Heart right ventricle (tissue), 16 donors: ENCODE data around the gene PLA2G4B. TPM values are rescaled to one million over a fixed set of nuclear protein-coding genes. Genes with fewer than 3 reads are reported as not detected.

ENCODE experiments used
- ATAC-seq, 8 donors: fragments of 200-7000 bp; cut with Tn5 transposase; one replicate each; pipeline ENCODE4 v1.9.1; 2020; ENCODE audit warnings: mild to moderate bottlenecking in 8 of 8, moderate library complexity in 8 of 8, moderate number of reproducible peaks in 1 of 8
- DNase-seq, 2 donors: peaks; one replicate each; pipeline ENCODE4 v3.0.0-alpha.2; 2020
- H3K27ac ChIP-seq, 10 donors: fragments of 200-600 bp; sonication (generic) in 2 of 10; one replicate each; pipeline versions ENCODE4 v1.5.0 to v1.8.0; 2020 to 2022; ENCODE audit warnings: mild to moderate bottlenecking in 3 of 10
- H3K27me3 ChIP-seq, 7 donors: fragments of 200-600 bp; one replicate each; pipeline ENCODE4 v1.8.0; 2021 to 2022; ENCODE audit warnings: mild to moderate bottlenecking in 2 of 7
- H3K36me3 ChIP-seq, 9 donors: fragments of 200-600 bp; sonication (generic) in 1 of 9; one replicate each; pipeline versions ENCODE4 v1.5.0 to v1.8.0; 2020 to 2022; ENCODE audit warnings: mild to moderate bottlenecking in 2 of 9
- H3K4me1 ChIP-seq, 9 donors: fragments of 200-600 bp; sonication (generic) in 1 of 9; one replicate each; pipeline versions ENCODE4 v1.5.0 to v1.8.0; 2020 to 2022; ENCODE audit warnings: mild to moderate bottlenecking in 4 of 9
- H3K4me3 ChIP-seq, 10 donors: fragments of 200-600 bp; sonication (generic) in 2 of 10; one replicate each; pipeline versions ENCODE4 v1.5.0 to v1.8.0; 2020 to 2022; ENCODE audit warnings: mild to moderate bottlenecking in 7 of 10, moderate library complexity in 2 of 10
- H3K9me3 ChIP-seq, 11 donors: fragments of 200-600 bp in 10 of 11; sonication (generic) in 2 of 11; one replicate each; pipeline versions ENCODE4 v1.5.0 to v1.8.0; 2013 to 2022; ENCODE audit warnings: mild to moderate bottlenecking in 2 of 11, control low read depth in 1 of 11, moderate library complexity in 1 of 11
- WGBS, 2 donors: extraction: QIAGEN DNeasy Blood & Tissue Kit; methylation state at CpG; one replicate each; pipeline ENCODE4 v1.1.7; 2013; ENCODE audit warnings: inconsistent platforms in 1 of 2; 5-methylcytosine and 5-hydroxymethylcytosine counted together
- intact Hi-C, 10 donors: fragments of 100-400 bp; cut with DNase I; formaldehyde crosslinking; loops; one replicate each; pipeline versions ENCODE4 v1.11.1 to v1.14.2; 2022
- polyA plus RNA-seq, 2 donors: library from polyadenylated mRNA; stranded (reverse); fragments of 200-250 nt; gene quantifications; one replicate each; pipeline ENCODE4 v1.2.3, GENCODE V29; 2013
- total RNA-seq, 10 donors: library from RNA; stranded (reverse); fragmentation: NEBNext Ultra II Directional in 3 of 10; extraction: Animal tissue kit (Norgen Biotek cat#: 25700) in 3 of 10; gene quantifications; one replicate each; pipeline versions ENCODE4 v1.2.1 to v1.2.4, GENCODE V29; 2021 to 2023
- TF ChIP-seq, protein P1 (sequence below), 9 donors: fragments of 200-600 bp; sonication (generic) in 2 of 9; IDR thresholded peaks; one replicate each; pipeline versions ENCODE4 v1.5.0 to v1.8.0; 2021 to 2022; ENCODE audit warnings: antibody characterized with exemption in 9 of 9, mild to moderate bottlenecking in 5 of 9, moderate library complexity in 1 of 9
- donor health status: Arrhythmogenic right ventricular cardiomyopathy.
- donor health status: ischemic (EF 13 %, LVEDD 7.1; RV severe dilation, severe dysfunction).
- donor health status: healthy with polysubstance abuse.
- donor health status: DM: no; HTN: yes; CAD: no.
- donor health status: DM: no; HTN: no; CAD: no.
- donor health status: ischemic (EF 25% LVEDD 6.9; RV normal size, moderate dysfunction).
- donor health status: ischemic (EF 25% LVEDD 5.7; RV mildly dilated, moderate dysfunction).
- donor health status: healthy.
- donor health status: DM: yes; HTN: yes; CAD: no.
- donor health status: Ischemic cardiomyopathy.
- donor health status: ischemic (EF 35%, LVEDD 5.7; RV mildly dilated, moderate dysfunction).
- donor health status: nonischemic (EF 11% LVEDD 7.7; RV severe dilation, severe dysfunction).
- donor health status: DM: yes; HTN: yes; CAD: no.
- donor health status: PGD.
- donor health status: ischemic (EF 29% LVEDD 5.4; RV normal size, mild dysfunction).
- donor health status: nonischemic (EF 23%, LVEDD 6.1; RV moderate dilation, normal function).

The PLA2G4B gene
- total and polyA plus RNA-seq, 12 donors, result 1.6 to 16.0 (median 3.2) TPM

- Histone ChIP-seq H3K4me3 (no peak overlapping the region), H3K27me3 (no peaks in the 10 kb centered on the region), H3K27ac (no peak overlapping the region), H3K9me3 (no peaks in the 10 kb centered on the region), H3K4me1 (peaks cover 0 to 25% (median 19%) of the 10 kb centered on the region in 9 donors), H3K36me3 (peaks cover 0 to 42% (median 0%) of the 10 kb centered on the region in 9 donors)
- DNase-seq (no peak), ATAC-seq (no peak)
- intact Hi-C loops, result loop anchor here in 3 of 10 donors (5.0 to 10.0 kb wide), 2 partner anchors 58 to 71 kb away; partner anchors contain the start of gene SPTBN5 (in 1 of the 3)
- 87% methylated on average over 3 of the region's 3 CpGs for WGBS, 2 donors
- TF ChIP-seq, protein P1, sequence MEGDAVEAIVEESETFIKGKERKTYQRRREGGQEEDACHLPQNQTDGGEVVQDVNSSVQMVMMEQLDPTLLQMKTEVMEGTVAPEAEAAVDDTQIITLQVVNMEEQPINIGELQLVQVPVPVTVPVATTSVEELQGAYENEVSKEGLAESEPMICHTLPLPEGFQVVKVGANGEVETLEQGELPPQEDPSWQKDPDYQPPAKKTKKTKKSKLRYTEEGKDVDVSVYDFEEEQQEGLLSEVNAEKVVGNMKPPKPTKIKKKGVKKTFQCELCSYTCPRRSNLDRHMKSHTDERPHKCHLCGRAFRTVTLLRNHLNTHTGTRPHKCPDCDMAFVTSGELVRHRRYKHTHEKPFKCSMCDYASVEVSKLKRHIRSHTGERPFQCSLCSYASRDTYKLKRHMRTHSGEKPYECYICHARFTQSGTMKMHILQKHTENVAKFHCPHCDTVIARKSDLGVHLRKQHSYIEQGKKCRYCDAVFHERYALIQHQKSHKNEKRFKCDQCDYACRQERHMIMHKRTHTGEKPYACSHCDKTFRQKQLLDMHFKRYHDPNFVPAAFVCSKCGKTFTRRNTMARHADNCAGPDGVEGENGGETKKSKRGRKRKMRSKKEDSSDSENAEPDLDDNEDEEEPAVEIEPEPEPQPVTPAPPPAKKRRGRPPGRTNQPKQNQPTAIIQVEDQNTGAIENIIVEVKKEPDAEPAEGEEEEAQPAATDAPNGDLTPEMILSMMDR (IDR thresholded peaks at IDR 0.05), result no peak
Measured at GRCh38 chr15:41834096-41834495, 4.6 kb upstream of the PLA2G4B start.

DNA sequence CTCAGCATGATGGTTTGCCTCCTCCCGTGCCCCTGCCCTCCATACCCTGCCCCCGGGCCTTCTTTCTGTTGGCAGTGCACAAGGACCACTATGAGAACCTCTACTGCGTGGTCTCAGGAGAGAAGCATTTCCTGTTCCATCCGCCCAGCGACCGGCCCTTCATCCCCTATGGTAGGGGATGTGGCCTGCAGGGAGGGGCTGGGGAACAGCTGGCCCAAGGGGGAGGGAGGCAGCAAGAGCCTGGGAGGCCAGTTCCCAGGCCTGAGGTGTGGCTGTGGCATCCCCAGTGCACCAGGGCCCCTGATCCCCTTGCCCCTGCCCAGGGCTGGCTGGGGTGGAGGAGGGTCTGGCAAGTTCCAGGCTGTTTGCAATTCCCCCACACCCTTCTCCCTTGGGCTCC lies 2.6 kb upstream of the PLA2G4B start:
- Histone ChIP-seq H3K4me1 (peaks cover 0 to 20% (median 12%) of the 10 kb centered on the region in 9 donors), H3K4me3 (no peak overlapping the region), H3K36me3 (peaks cover 0 to 46% (median 4%) of the 10 kb centered on the region in 9 donors), H3K9me3 (no peaks in the 10 kb centered on the region), H3K27me3 (no peaks in the 10 kb centered on the region), H3K27ac (no peak overlapping the region)
- TF ChIP-seq, protein P1 (IDR thresholded peaks at IDR 0.05), result no peak
- no peak for DNase-seq
- no peak for ATAC-seq
- intact Hi-C loops, result loop anchor here in 3 of 10 donors (5.0 to 10.0 kb wide), 2 partner anchors 61 to 69 kb away; no protein-coding TSS in a partner anchor
- 46 to 48% methylated on average over 6 of the region's 6 CpGs for WGBS, 2 donors

DNA sequence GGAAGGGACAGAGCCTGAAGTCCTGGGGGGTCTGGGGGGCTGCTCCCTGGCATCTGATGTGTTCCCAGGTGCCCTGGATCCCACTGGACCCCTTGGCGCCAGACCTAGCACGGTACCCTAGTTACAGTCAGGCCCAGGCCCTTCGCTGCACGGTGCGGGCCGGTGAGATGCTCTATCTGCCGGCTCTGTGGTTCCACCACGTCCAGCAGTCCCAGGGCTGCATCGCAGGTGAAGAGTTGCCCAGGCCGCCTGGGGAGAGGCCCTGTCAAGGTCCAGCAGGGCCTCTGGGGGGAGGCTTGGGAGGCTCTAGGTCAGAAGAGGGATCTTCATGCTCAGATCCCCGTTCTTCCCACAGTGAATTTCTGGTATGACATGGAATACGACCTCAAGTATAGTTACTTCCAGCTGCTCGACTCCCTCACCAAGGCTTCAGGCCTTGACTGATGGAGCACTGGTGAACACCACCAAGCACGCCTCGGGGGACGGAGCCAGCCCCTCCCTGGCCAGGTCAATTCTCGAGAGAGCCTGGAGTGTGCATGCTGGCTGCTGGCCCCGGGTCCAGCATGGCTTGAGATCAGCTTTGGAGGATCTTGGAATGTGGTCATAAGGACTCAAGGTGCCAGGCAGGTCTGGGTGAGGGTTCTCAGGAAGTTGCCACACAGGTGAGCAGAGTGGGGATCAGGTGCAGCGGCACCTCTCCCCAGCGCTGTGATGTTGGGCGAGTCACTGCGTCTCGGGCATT lies 1.8 kb upstream of the PLA2G4B start:
- 93 to 98% methylated on average over 23 of the region's 23 CpGs for WGBS, 2 donors
- no peak overlapping the region for H3K4me3 ChIP-seq
- no peak overlapping the region for H3K27ac ChIP-seq
- peaks cover 0 to 46% (median 6%) of the 10 kb centered on the region in 9 donors for H3K36me3 ChIP-seq
- TF ChIP-seq, protein P1 (IDR thresholded peaks at IDR 0.05), result no peak
- ATAC-seq, result no peak
- no peak for DNase-seq
- peaks cover 0 to 20% (median 11%) of the 10 kb centered on the region in 9 donors for H3K4me1 ChIP-seq
- no peaks in the 10 kb centered on the region for H3K27me3 ChIP-seq
- intact Hi-C loops, result loop anchor here in 3 of 10 donors (5.0 to 10.0 kb wide), 2 partner anchors 60 to 68 kb away; no protein-coding TSS in a partner anchor
- H3K9me3 ChIP-seq, result no peaks in the 10 kb centered on the region

DNA sequence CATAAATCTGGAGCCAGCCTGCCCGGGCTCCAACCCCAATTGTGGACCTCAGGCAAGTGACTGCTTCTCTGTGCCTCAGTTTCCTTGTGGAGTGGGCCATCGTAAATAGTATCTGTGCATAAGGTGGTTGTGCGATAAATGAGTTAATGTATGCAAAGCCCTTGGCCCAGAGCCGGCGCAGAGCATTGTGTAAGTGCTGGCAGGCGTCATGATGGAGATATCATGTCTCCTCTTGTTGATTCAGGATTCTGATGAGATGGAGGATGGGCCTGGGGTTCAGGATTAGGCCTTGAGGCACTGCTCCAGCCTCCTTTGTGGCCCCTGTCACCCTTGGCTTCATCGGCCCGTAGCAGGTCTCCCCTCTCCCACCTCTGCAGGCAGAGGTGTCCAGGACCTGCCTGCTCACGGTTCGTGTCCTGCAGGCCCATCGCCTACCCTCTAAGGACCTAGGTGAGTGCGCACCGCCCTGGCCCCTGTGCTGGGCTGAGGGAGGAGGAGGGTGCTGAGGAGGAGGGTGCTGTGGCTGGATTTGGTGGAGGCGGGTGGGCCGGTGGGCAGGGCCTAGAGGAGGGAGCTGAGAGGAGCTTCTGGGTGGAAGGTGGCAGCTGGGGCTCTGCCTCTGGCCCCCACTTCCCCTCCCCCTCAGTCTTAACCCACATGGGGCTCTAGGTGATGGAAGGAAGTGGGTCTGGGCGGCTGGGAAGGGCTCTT lies 1.3 kb downstream of the PLA2G4B start:
- no peak for ATAC-seq
- no peak for DNase-seq
- TF ChIP-seq, protein P1 (IDR thresholded peaks at IDR 0.05), result no peak
- 95% methylated on average over 15 to 16 of the region's 16 CpGs for WGBS, 2 donors
- Histone ChIP-seq H3K27me3 (no peaks in the 10 kb centered on the region), H3K36me3 (peaks cover 0 to 65% (median 6%) of the 10 kb centered on the region in 9 donors), H3K4me1 (peaks cover 0 to 13% (median 4%) of the 10 kb centered on the region in 9 donors), H3K27ac (no peak overlapping the region), H3K9me3 (no peaks in the 10 kb centered on the region), H3K4me3 (no peak overlapping the region)
- intact Hi-C loops, result loop anchor here in 3 of 10 donors (5.0 to 10.0 kb wide), 2 partner anchors 57 to 65 kb away; no protein-coding TSS in a partner anchor
